ENCODE measurements around the gene TLR8. TPM values are rescaled to one million over a fixed set of nuclear protein-coding genes. Genes with fewer than 3 reads are reported as not detected.

Gene TLR8
- total and polyA plus RNA-seq, 10 of the 15 experiments (the other 5 are each of a cell fraction or from before 2014, with no cell fraction given), result 0.04 TPM; not detected in 9

DNA sequence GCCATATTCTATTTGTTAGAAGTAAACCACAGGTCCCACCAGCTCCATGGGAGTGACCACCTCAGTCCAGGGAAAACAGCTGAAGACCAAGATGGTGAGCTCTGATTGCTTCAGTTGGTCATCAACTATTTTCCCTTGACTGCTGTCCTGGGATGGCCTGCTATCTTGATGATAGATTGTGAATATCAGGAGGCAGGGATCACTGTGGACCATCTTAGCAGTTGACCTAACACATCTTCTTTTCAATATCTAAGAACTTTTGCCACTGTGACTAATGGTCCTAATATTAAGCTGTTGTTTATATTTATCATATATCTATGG is 16.1 kb downstream of the TLR8 start:
- RAD21 ChIA-PET (ENCODE audit: unreplicated experiment), result interaction anchor here (1.0 kb wide), 1 partner anchor 108 kb away, joined by 3 read pairs; no protein-coding TSS in a partner anchor
- FAIRE-seq, result no peak
- POLR2A ChIA-PET, result no interaction called here
- in situ Hi-C loops (cut with MboI) (loop anchor here (25.0 kb wide), 1 partner anchor 835 kb away; no protein-coding TSS in a partner anchor), intact Hi-C loops (cut with micrococcal nuclease; ENCODE audit: unreplicated experiment) (no loop called here)
- TF ChIP-seq IKZF1 (conservative IDR thresholded peaks at IDR 0.05) (no peak), NR2C2 (IDR thresholded peaks at IDR 0.05; ENCODE audit: borderline replicate concordance, control insufficient read depth, insufficient read length, low read depth) (no peak), ASH2L (IDR thresholded peaks at IDR 0.05; ENCODE audit: borderline replicate concordance, low read depth) (no peak)
- TF ChIP-seq, protein P1, sequence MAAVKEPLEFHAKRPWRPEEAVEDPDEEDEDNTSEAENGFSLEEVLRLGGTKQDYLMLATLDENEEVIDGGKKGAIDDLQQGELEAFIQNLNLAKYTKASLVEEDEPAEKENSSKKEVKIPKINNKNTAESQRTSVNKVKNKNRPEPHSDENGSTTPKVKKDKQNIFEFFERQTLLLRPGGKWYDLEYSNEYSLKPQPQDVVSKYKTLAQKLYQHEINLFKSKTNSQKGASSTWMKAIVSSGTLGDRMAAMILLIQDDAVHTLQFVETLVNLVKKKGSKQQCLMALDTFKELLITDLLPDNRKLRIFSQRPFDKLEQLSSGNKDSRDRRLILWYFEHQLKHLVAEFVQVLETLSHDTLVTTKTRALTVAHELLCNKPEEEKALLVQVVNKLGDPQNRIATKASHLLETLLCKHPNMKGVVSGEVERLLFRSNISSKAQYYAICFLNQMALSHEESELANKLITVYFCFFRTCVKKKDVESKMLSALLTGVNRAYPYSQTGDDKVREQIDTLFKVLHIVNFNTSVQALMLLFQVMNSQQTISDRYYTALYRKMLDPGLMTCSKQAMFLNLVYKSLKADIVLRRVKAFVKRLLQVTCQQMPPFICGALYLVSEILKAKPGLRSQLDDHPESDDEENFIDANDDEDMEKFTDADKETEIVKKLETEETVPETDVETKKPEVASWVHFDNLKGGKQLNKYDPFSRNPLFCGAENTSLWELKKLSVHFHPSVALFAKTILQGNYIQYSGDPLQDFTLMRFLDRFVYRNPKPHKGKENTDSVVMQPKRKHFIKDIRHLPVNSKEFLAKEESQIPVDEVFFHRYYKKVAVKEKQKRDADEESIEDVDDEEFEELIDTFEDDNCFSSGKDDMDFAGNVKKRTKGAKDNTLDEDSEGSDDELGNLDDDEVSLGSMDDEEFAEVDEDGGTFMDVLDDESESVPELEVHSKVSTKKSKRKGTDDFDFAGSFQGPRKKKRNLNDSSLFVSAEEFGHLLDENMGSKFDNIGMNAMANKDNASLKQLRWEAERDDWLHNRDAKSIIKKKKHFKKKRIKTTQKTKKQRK (IDR thresholded peaks at IDR 0.05; ENCODE audit: low read depth, low read length), result no peak
- no TSS peak for BruUV-seq (replicated peaks)
- H3K9me3 ChIP-seq (replicated peaks; ENCODE audit: control insufficient read depth, insufficient read depth, low read length), result no peaks in the 10 kb centered on the region; the same call in 1 of the 3 replicates
- no peak overlapping the region for H2AFZ ChIP-seq (ENCODE audit: control insufficient read depth, low read depth, low read length)
- DNase-seq (ENCODE audit: low read depth, low spot score), result no peak
- CTCF ChIA-PET, result interaction anchor here (0.7 to 2.1 kb wide), 4 partner anchors 16 to 108 kb away, joined by 3 to 5 read pairs (median 4); partner anchors contain the start of gene TLR8
- ATAC-seq, result no peak
- no peaks in the 10 kb centered on the region for H4K20me1 ChIP-seq (ENCODE audit: control insufficient read depth, insufficient read depth)
- H3K27me3 ChIP-seq (replicated peaks in 1 of 2; ENCODE audit: control insufficient read depth in 2 of 2, insufficient read depth in 2 of 2, low read length in 1 of 2), result no peaks in the 10 kb centered on the region; a peak in 1 of 4 replicates
- no peak overlapping the region for H3K9ac ChIP-seq (ENCODE audit: control insufficient read depth, insufficient read depth, low read length)
- SMC1A ChIA-PET (ENCODE audit: uncharacterized antibody, unreplicated experiment), result interaction anchor here (1.1 to 1.5 kb wide), 2 partner anchors 24 to 565 kb away, joined by 3 to 4 read pairs; no protein-coding TSS in a partner anchor
- H3K36me3 ChIP-seq (ENCODE audit: control insufficient read depth in 2 of 2, insufficient read depth in 2 of 2, low read length in 1 of 2), result no peaks in the 10 kb centered on the region
- no peak overlapping the region for H3K4me3 ChIP-seq
- no peaks in the 10 kb centered on the region for H3K79me2 ChIP-seq (ENCODE audit: control insufficient read depth, insufficient read depth, low read length)
- H3K4me1 ChIP-seq (ENCODE audit: control insufficient read depth, insufficient read depth, low read length), result no peaks in the 10 kb centered on the region
- no peak overlapping the region for H3K27ac ChIP-seq (ENCODE audit: control insufficient read depth, insufficient read depth)
- no peak overlapping the region for H3K4me2 ChIP-seq (ENCODE audit: control insufficient read depth, insufficient read depth)
